Measurements from ENCODE around the gene ACO1. TPM values are rescaled to one million over a fixed set of nuclear protein-coding genes. Genes with fewer than 3 reads are reported as not detected.

Gene ACO1
- polyA plus RNA-seq, 1 donor (not counting 4 experiments of a cell fraction or from before 2014, with no cell fraction given) = 29.2 TPM

DNA sequence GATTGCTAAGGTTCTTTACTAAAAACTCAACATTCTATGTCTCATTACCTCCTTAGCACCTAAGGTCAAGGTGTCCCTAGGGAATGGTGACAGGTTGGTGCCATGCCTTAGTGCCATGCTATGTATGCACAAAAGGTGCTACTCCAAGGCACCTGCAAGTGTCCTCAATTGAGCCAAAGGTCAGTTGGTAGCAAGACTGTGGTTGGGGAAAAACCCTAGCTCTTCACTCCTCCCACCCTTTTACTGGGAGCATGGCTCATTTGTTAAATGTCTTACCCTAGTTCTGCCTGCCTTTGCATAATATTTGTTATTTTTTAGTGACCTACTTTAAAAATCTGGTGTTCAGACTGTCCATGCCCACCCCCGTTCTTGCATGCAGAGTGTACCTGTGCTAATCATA, 17.0 kb downstream of the ACO1 start:
- no peak overlapping the region for H3K4me2 ChIP-seq (ENCODE audit: control insufficient read depth, extremely low read depth, insufficient read depth, low read depth, low read length)
- no peak overlapping the region for H3K27ac ChIP-seq (ENCODE audit: control insufficient read depth, insufficient read depth, low read length)
- no peak for FAIRE-seq
- H3K79me2 ChIP-seq (ENCODE audit: control insufficient read depth, insufficient read depth, low read length) = peaks cover 2% of the 10 kb centered on the region
- no peaks in the 10 kb centered on the region for H4K20me1 ChIP-seq (ENCODE audit: control insufficient read depth, extremely low read depth, insufficient read depth, low read length)
- no peak overlapping the region for H3K9ac ChIP-seq (ENCODE audit: control insufficient read depth, extremely low read depth, insufficient read depth, low read length)
- H3K9me3 ChIP-seq (ENCODE audit: control insufficient read depth, low read depth, low read length) = no peaks in the 10 kb centered on the region
- TF ChIP-seq, protein P1, sequence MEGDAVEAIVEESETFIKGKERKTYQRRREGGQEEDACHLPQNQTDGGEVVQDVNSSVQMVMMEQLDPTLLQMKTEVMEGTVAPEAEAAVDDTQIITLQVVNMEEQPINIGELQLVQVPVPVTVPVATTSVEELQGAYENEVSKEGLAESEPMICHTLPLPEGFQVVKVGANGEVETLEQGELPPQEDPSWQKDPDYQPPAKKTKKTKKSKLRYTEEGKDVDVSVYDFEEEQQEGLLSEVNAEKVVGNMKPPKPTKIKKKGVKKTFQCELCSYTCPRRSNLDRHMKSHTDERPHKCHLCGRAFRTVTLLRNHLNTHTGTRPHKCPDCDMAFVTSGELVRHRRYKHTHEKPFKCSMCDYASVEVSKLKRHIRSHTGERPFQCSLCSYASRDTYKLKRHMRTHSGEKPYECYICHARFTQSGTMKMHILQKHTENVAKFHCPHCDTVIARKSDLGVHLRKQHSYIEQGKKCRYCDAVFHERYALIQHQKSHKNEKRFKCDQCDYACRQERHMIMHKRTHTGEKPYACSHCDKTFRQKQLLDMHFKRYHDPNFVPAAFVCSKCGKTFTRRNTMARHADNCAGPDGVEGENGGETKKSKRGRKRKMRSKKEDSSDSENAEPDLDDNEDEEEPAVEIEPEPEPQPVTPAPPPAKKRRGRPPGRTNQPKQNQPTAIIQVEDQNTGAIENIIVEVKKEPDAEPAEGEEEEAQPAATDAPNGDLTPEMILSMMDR (optimal IDR thresholded peaks at IDR 0.05 in 1 of 3, IDR thresholded peaks at IDR 0.05 in 1 of 3, conservative IDR thresholded peaks at IDR 0.05 in 1 of 3; ENCODE audit: extremely low read depth in 1 of 3, insufficient read depth in 2 of 3, low read length in 3 of 3) = no peak
- no peak for TF ChIP-seq EZH2 (IDR thresholded peaks at IDR 0.05; ENCODE audit: low read length)
- H2AFZ ChIP-seq (ENCODE audit: control insufficient read depth, low read length) = no peak overlapping the region
- H3K36me3 ChIP-seq (ENCODE audit: control insufficient read depth in 2 of 2, extremely low read depth in 1 of 2, insufficient read depth in 2 of 2, low read length in 2 of 2) = no peaks in the 10 kb centered on the region
- no peaks in the 10 kb centered on the region for H3K27me3 ChIP-seq (ENCODE audit: control insufficient read depth, extremely low read depth, insufficient read depth, low read length)
- dilution Hi-C loops (cut with MboI; ENCODE audit: extremely low pct_ligation_motif_present, low sequenced_read_pairs) = no loop called here
- no peaks in the 10 kb centered on the region for H3K9me1 ChIP-seq (ENCODE audit: control insufficient read depth, extremely low read depth, insufficient read depth, low read length)
- DNase-seq (ENCODE audit: low read depth, low spot score) = no peak
- H3K4me1 ChIP-seq (ENCODE audit: control insufficient read depth, extremely low read depth, insufficient read depth, low read length) = peaks cover 2% of the 10 kb centered on the region
- no peak overlapping the region for H3K4me3 ChIP-seq (ENCODE audit: control insufficient read depth in 2 of 3, extremely low read depth in 1 of 3, insufficient read depth in 2 of 3, low read depth in 1 of 3, low read length in 3 of 3)

GRCh38 chr9:32403567-32404260, 19.3 kb downstream of the ACO1 start:
- dilution Hi-C loops (cut with MboI; ENCODE audit: extremely low pct_ligation_motif_present, low sequenced_read_pairs) = no loop called here
- no peaks in the 10 kb centered on the region for H3K9me1 ChIP-seq (ENCODE audit: control insufficient read depth, extremely low read depth, insufficient read depth, low read length)
- H3K27ac ChIP-seq (ENCODE audit: control insufficient read depth, insufficient read depth, low read length) = no peak overlapping the region
- TF ChIP-seq, protein P1 (optimal IDR thresholded peaks at IDR 0.05 in 1 of 3, IDR thresholded peaks at IDR 0.05 in 1 of 3, conservative IDR thresholded peaks at IDR 0.05 in 1 of 3; ENCODE audit: extremely low read depth in 1 of 3, insufficient read depth in 2 of 3, low read length in 3 of 3) = no peak
- no peak for TF ChIP-seq EZH2 (IDR thresholded peaks at IDR 0.05; ENCODE audit: low read length)
- FAIRE-seq (no peak), DNase-seq (ENCODE audit: low read depth, low spot score) (no peak)
- no peak overlapping the region for H3K4me2 ChIP-seq (ENCODE audit: control insufficient read depth, extremely low read depth, insufficient read depth, low read depth, low read length)
- H3K27me3 ChIP-seq (ENCODE audit: control insufficient read depth, extremely low read depth, insufficient read depth, low read length) = no peaks in the 10 kb centered on the region
- no peaks in the 10 kb centered on the region for H3K79me2 ChIP-seq (ENCODE audit: control insufficient read depth, insufficient read depth, low read length)
- no peaks in the 10 kb centered on the region for H3K9me3 ChIP-seq (ENCODE audit: control insufficient read depth, low read depth, low read length)
- H2AFZ ChIP-seq (ENCODE audit: control insufficient read depth, low read length) = no peak overlapping the region
- H3K4me3 ChIP-seq (ENCODE audit: control insufficient read depth in 2 of 3, extremely low read depth in 1 of 3, insufficient read depth in 2 of 3, low read depth in 1 of 3, low read length in 3 of 3) = no peak overlapping the region
- no peaks in the 10 kb centered on the region for H4K20me1 ChIP-seq (ENCODE audit: control insufficient read depth, extremely low read depth, insufficient read depth, low read length)
- no peaks in the 10 kb centered on the region for H3K4me1 ChIP-seq (ENCODE audit: control insufficient read depth, extremely low read depth, insufficient read depth, low read length)
- H3K36me3 ChIP-seq (ENCODE audit: control insufficient read depth in 2 of 2, extremely low read depth in 1 of 2, insufficient read depth in 2 of 2, low read length in 2 of 2) = peaks cover 2 to 3% of the 10 kb centered on the region in 2 experiments
- H3K9ac ChIP-seq (ENCODE audit: control insufficient read depth, extremely low read depth, insufficient read depth, low read length) = no peak overlapping the region

Data from keratinocyte (primary cell).